Fibroblast of gingiva (primary cell): ENCODE measurements around the gene CPVL.
A peak's percentile ranks its signal among the peaks of the same experiment; 100 is the strongest.
"Not testable (repeated sequence)": the region's sequence is repeated elsewhere in the genome, so short reads cannot be mapped to it uniquely, and the experiment has no call there.

Experiments used
- DNase-seq: peaks from one replicate; pipeline ENCODE4 v3.0.0-alpha.2; 2011; ENCODE audit warnings: low read depth

Gene CPVL

DNA sequence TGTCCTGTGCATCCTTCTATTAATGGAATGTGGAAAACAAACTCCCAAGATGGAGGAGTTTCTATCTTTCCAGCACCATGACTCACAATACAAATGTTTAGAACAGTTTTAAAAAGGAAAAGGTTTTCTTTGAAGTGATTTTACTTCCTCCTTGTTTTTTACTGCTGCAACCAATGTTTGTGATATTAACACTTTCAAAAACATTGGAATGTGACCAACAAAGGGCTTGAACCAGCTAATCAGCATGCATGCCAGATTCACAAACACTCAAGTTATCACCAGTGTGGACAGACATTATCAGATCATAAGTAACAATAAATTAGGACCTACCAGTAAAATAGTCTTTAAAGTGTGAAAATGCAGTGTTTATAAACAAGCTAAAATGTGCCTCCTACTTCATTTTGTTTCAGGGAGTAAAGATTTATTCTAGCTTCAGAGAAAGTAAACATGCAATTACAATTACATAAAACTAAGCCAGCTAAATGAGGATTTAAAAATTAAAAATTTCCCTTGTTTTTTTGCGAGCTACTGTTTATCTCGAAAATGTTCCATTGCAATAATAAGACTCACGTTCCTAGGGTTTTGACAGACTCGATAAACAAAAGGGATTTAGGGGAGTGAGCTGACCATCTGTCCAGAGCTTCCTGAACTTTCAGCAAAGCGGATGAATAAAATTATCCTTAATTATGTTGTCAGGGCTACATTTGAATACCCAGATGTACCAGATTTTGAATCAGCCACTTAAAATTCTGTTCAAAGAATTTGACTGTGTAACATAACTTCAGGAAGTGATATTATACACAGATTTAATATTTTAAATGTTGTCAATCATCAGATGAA lies 29.8 kb downstream of the CPVL start:
- DNase-seq: no peak

DNA sequence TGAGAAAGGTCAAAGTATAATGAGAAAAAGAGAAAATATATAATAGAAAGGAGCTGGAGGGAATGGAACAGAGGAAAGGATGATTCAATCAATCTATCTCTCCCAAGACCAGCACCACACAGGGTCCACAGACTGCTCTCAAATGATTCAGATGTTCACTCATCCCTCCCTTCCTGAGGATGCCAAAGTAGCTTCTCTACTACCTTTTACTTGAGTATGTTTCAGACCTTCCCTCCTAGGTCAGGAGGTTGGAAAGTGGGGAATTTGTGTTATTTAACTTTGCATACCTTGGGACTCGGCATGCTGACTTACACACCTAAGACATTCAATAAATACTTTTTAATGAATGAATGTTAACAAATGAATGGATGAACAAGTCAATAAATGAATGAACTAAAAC lies 30.6 kb downstream of the CPVL start:
- no peak for DNase-seq

DNA sequence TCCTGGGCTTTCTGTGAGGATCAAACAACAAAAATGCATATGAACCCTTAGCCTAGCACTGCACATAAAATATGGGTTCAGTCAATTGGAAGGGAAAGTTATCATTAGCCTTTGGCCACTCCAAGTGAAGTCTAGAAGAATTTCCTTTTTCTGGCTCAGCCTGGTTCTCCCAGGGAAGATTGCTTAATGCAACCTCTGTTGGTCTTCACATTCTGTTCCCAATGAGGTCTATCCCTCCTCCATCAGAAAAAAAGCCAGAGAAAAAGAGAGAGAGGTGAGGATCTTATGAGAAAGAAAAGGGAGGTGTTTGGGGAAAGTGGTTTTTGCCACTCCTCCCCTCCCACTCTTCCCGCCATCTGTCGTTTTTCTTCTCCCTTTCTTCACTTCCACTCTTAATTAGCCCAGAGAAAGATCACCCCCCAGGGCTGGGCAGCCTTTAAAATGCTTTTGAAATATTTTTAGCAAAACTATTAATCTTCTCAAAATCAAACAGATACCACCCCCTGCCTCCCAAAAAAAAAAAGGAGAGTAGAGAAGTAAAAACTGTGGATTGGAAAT lies 31.1 kb downstream of the CPVL start:
- DNase-seq: no peak

DNA sequence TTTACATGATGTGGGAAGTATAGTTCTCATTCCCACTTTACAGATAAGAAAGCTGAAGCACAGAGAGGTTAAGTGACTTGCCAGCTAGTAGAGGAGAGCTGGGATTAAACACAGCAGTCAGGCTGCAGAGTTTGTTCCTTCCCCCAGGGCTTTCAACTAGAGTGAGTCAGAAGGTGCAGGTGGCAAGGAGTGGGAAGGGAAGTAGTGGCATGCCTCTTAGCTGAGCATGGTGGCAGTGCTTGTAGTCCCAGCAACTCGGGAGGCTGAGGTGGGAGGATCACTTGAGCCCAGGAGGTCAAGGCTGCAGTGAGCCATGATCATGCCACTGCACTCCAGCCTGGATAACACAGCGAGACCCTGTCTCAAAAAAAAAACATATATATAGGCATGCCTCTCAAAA lies 32.1 kb downstream of the CPVL start:
- not testable (repeated sequence) for DNase-seq

DNA sequence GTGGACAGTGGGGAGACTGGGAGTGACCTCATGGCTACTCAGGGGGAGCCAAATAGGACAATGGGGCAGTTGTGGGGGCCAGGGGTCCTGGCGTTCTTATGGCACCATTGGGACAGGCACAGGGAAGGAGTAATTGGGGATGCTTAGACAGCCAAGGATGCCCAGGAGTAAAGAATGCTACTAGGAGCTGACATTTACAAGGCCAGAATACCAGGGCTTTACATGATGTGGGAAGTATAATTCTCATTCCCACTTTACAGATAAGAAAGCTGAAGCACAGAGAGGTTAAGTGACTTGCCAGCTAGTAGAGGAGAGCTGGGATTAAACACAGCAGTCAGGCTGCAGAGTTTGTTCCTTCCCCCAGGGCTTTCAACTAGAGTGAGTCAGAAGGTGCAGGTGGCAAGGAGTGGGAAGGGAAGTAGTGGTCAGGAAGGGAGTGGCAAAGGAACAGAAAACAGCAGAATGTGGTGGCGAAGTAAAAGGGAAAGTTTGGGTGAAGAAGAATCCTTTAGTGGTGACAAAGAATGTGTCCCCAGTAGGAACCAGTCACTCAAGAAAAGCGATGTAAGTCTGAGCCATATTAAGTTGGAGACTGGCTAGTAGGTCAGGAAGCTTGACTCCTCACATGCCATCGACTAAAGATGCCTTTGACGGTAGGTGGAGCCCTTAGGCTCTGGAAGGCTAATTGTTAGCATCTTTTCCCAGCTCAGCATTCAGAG lies 32.8 kb downstream of the CPVL start:
- DNase-seq: no peak

DNA sequence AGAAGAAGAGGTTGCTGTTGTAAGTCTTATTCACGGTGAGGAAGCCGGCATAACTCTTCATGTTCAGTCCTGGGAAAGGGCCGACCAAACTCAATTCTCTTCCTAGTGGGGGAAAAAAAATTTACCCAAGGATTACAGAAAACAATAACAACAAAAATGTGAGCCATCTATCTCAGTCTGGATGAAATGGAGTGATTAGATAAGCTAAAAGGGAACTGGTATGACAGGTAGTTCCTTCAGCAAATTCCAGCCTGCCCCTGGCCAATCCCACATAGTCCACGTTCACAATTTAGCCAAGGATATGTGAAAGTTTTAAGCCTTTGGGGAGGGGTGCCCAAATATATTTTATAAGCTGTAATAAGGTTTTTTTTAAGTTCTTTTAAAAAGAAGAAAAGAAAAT lies 33.6 kb downstream of the CPVL start:
- no peak for DNase-seq

DNA sequence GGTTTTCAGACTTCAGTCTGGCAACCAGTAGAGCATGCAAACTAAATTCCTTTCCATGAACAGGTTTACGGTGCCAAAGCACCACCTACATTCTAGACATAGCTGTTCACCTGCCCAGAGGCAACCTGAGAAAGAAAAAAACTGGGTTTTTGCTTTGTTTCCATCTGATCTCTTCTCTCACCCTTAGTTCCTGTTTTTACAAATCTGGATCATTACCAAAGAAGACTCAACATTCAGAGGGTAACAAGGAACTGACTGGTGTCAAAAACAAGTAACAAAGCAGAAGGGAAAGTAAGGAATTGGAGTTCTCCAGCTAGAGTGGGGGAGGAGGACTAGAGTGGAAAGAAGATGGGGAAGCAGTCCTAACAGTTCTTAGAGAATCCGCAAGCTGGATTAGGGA lies 36.4 kb downstream of the CPVL start:
- DNase-seq: no peak

DNA sequence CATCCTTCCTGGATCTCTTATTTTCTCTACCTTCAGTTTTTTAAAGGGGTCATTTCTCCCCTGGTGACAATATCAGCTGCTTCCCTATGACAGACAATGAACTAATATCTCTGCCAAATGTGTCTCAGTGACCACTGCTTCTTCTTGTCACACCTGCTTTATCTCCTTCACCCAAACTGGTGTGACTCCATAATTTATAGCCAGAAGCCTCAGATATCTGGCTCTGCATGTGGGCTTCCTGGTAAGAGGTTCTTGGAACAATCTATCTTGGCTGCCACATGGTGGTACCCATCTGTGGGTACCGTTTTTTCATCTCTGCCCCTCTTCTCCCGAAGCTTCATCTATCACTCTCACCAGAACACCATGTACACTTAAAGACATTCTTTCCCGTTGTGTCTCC lies 37.0 kb downstream of the CPVL start:
- no peak for DNase-seq

DNA sequence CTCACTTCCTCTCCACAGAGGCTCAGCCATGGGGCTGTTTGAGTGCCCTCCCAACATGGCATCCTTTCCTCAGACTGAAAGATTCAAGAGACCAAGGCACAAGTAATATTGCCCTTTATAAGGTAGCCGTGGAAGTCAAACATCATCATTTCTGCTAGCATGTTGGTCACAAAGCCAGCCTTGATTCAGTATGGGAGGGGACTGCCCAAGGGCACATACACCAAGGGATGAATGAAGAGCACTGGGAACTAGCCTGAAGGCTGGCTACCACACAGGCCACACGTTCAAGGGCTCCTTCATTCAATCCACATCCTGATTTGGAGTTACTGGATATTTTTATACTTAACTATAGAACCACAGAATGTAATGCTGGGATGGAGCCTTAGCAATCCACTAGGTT lies 39.3 kb downstream of the CPVL start:
- DNase-seq: no peak

DNA sequence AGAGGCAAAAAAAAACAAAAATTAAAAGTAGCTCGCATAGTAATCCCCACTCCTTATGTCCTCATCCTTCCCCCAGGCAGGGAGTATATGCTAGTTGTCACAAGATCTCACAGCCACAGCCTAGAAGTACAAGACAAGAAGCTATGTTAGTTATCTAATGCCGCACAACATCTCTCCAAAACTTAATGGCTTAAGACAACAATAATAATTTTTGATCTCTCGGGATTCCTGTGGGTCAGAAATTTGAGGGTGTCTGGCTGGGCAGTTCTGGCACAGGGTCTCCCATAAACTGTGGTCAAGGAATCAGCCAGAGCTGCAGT lies 39.7 kb downstream of the CPVL start:
- no peak for DNase-seq

DNA sequence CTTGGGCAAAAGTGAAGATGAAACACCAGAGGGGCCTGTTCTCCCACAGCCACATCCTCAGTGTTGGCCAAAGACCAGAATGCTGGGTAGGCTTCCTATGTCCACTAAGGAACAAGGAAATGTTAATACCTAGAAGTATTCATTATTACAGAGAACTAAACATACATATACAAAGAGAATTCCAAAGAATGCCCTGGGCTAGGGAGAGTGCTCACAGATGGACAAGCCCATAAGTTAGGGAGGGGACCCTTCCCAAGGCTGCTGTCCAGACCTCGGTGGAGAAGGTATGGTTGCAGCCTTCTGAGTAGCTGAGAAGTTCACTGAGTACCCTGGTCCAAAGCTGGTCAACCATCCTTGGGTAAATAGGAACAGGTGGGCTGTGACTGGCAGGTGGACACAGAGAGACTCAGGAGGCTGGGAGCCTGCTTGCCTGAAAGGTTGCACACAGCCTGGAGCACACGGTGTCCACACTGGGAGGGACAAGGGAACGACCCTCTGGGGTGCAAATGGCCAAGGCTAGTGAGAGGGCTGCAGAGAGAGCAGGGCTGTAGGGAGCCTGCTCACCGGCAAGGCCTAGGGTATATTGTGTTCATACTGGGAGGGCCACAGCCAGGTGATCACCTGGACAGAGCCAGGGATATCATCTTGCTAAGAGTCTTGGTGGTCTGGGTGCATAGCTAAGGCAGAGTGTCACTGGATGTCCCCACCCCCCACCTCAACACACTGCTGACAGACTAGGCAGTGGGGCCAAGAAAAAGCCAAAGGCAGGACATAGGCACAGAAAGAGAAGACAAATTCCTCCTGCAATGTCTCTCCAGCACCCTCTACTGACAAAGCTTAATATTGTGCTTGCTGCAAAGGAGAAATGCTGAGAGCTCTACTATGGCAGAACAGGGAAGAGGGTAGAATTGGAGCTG lies 40.3 kb downstream of the CPVL start:
- DNase-seq: peak; percentile 52

DNA sequence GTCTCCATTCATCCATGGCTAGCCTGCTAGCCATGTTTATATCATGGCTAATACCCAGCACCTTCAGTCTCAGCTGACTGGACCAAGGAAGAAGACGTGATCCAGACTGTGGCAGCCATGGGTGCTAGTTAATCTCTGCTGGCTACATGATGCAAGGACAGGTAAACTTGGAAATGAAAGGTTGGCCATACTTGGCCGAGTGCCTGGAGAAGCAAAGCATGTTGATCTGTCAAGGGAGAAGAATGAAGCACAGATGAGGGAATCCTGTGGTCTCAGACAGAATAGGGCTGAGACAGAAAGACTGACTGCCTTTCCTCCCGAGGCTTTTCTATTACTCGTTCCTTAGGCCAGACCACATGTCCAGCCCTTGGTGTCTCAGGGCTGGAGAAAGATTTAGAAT lies 41.1 kb downstream of the CPVL start:
- no peak for DNase-seq

DNA sequence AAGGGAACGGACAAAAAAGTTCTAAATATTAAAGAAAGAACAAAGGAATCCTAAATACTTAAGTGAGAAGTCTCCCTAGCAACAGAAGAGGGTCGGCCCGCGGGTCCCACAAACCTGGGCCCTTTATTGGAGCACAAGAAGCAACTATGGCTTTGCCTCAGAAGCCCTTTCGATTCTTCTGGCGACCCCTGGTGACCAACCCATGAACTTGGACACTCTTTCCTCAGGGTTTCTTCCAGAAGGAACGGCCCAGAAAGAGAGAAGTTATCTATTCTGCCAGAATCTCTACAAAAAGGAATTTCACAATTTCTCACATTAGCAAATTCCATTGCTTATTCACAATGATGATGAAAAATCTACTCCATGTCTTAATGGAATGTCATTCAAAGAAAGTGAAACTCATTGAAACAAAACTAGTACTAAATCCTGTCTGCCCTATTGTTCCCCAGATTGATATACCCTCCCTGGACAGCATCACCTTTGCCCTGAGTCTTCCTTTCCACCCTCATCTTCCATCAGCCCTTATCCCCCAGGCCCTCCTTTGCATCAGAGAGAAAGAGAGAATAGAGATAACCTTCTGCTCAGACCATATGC lies 43.7 kb downstream of the CPVL start:
- peak; percentile 55 for DNase-seq

DNA sequence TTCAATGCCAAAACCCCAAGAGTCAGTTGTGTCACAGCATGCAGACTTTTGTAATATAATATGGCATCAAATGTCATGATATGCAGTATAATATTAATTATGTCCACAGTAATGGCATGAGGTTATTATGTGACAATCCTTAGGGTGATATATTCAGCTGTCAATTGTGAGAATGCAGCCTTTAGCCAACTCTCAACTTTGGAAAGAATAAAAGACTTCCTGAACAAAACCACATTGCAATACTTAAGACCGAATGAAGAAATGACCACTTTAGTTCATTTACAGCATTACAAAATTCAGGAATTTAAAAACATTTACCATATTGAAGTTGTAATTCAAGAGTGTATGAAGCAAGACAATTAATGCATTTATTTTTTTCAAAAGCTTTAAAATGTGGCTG lies 45.4 kb downstream of the CPVL start:
- no peak for DNase-seq

DNA sequence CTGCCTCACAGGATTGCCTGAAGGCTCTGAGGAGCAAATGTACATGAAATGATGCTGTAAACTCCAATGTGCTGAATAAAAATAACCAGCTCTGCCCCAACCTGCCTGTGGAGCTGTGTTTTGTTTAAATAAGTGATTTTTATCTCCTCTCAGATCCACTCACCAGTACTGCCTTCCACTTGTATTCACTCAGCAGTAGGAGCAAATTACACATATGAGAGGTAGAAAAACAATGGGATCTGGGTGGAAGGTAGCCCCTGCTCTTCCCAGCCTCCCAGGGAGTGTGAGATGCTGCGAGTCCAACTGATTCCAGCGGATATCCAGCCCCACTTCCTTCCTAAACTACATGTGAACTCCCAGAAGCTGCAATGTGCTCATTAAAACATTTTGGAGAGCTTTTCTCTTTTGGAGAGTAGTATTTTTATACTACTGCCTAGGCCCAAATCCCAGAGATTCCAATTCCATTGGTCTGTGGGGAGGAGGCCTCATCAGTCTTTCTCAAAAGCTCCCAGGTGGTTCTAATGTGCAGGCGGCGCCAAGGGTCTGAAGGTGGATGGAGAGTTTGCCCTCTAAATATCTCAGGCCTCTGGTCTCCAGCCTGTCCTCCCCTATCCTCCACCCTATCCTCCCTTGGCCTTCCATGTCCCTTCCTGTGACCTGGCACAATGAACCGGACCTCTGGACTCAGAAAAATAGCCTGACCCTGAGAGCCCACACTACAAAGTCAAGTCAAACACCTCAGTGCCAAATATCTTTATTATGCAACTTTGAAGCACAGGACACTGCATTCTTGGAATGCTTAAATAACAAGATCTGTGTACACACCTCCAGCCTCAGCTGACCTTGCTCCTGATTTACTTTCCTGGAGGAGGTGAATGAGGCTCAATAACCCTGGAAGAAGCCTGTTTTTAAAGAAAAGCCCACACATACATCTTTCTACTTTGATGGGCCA lies 46.2 kb downstream of the CPVL start:
- DNase-seq: no peak

DNA sequence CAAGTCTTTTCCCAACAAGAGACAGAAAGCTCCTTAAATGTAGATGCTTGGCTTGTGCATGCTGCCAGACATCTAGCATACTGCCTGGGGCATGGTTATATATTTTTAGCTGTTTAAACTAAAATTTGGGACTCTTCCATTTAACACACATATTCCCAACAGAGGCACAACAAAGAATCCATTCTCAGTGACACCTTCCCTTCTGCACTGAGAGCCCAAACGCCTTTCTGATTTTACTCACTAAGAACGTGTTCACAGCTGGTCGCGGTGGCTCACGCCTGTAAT lies 49.9 kb downstream of the CPVL start:
- DNase-seq: no peak

DNA sequence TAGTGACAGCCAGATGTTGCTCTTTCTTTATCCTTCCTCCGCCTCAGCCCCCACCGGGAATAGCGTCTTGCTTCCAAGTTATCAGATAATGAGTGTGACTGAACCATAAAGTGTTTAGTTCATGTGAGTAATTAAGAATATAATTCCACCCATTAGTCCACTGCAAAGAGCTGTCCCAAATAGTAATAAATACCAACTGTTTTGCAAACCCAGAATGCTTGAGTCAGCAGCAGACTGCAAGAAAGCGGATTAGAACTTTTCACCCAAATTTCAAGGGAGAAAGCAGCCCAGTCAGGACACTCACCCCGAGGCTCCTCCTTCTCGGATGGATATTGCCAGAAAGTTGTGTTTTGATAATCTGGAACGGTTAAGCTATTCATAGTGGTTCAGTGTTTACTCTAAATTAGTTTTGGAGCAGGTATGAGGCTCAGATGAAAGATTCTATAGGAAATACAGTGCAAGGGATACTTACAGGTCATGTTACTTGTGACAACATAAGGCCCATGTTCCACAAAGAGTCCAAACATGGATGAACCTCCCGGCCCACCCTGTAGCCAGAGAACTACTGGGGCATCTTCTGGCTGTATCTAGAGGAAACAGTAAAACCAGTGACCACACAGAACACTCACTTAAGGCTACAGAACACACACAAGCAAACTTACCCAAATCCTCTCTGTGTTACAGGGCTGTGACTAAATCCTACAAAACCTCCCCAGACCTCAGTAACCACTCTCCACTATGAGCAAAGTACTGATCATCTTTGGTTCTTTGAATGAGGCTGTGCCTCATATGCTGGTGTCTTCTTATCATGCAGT lies 50.5 kb downstream of the CPVL start:
- peak; percentile 47 for DNase-seq

DNA sequence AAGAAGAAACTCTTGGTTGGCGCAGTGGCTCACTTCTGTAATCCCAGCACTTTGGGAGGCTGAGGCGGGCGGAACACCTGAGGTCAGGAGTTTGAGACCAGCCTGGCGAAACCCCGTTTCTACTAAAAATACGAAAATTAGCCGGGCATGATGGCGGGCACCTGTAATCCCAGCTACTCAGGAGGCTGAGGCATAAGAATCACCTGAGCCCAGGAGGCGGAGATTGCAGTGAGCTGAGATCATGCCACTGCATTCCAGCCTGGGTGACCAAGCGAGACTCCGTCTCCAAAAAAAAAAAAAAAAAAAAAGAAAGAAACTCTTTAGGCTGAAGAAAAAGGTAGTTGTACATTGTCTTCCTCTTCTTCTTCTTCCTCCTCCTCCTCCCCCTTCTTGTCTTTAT lies 53.2 kb downstream of the CPVL start:
- not testable (repeated sequence) for DNase-seq

DNA sequence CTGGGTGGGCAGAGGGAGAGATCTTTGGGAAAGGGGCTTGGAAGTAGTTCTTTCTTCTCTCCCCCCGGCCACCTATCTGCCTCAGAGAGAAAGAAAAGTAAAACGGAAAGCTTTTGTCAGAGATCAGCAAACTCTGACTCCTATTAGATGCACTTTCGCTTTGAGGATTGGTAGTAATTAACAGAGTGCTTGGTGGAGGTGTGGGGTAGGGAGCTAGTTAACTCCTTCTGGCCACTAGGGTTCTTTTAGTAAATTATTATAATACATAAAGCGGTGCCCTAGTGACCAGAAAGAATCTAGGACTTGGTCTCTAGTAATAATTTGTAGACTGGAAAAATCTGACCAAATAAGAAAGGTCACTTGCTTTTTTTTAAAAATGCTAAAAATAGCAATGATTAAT lies 54.6 kb downstream of the CPVL start:
- no peak for DNase-seq
